Gastrocnemius medialis (tissue), 4 donors: Measurements from ENCODE around the gene PALLD.

ENCODE experiments used
- POLR2A ChIP-seq, 2 donors: fragments of 450-650 bp; IDR thresholded peaks; one replicate each; pipeline ENCODE4 v1.6.1; 2017; ENCODE audit warnings: antibody characterized with exemption in 2 of 2, mild to moderate bottlenecking in 2 of 2, moderate library complexity in 2 of 2
- TF ChIP-seq, protein P1 (sequence below), 5 experiments: fragments of 450-650 bp in 3 of 5; fragments of 200-600 bp in 2 of 5; sonication (generic) in 2 of 5; IDR thresholded peaks in 4 of 5; conservative IDR thresholded peaks in 1 of 5; 1 replicate in 4 of 5; 2 replicates in 1 of 5; pipeline ENCODE4 v1.5.1; 2016 to 2019; ENCODE audit warnings: antibody characterized with exemption in 5 of 5, mild to moderate bottlenecking in 3 of 5, moderate library complexity in 3 of 5

DNA sequence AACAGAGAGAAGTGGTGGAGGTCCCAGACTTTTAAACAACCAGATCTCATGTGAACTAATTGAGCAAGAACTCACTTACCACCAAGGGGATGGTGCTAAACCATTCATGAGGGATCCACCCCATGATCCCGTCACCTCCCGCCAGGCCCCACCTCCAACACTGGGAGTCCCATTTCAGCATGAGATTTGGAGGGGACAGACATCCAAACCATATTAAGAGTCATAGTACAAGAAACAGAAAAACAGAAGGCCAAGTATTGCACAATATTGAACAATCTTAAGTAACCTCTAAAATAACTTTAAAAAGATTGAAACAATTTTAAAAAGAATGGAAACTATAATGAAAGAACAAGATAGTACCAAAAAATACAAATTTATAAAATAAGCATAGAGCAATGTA, 403.2 kb downstream of the PALLD start:
- TF ChIP-seq POLR2A (IDR thresholded peaks at IDR 0.05): no peak
- TF ChIP-seq, protein P1, sequence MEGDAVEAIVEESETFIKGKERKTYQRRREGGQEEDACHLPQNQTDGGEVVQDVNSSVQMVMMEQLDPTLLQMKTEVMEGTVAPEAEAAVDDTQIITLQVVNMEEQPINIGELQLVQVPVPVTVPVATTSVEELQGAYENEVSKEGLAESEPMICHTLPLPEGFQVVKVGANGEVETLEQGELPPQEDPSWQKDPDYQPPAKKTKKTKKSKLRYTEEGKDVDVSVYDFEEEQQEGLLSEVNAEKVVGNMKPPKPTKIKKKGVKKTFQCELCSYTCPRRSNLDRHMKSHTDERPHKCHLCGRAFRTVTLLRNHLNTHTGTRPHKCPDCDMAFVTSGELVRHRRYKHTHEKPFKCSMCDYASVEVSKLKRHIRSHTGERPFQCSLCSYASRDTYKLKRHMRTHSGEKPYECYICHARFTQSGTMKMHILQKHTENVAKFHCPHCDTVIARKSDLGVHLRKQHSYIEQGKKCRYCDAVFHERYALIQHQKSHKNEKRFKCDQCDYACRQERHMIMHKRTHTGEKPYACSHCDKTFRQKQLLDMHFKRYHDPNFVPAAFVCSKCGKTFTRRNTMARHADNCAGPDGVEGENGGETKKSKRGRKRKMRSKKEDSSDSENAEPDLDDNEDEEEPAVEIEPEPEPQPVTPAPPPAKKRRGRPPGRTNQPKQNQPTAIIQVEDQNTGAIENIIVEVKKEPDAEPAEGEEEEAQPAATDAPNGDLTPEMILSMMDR (IDR thresholded peaks at IDR 0.05 in 4 of 5, conservative IDR thresholded peaks at IDR 0.05 in 1 of 5): no peak
